Endothelial cell of umbilical vein (primary cell): ENCODE data around the gene ZIC1.

Source experiments
- EZH2 ChIP-seq: IDR thresholded peaks from 2 replicates; pipeline ENCODE4 v1.6.1; 2012; ENCODE audit warnings: borderline replicate concordance, low read depth, mild to moderate bottlenecking, moderate library complexity, low read length, inconsistent platforms; ENCODE audit not compliant: severe bottlenecking
- FOS ChIP-seq: IDR thresholded peaks from 2 replicates; pipeline ENCODE4 v1.6.1; 2011; ENCODE audit warnings: mild to moderate bottlenecking, low read length, moderate library complexity, borderline replicate concordance; ENCODE audit not compliant: insufficient read depth
- GATA2 ChIP-seq: IDR thresholded peaks from 2 replicates; pipeline ENCODE4 v1.7.0; 2011; ENCODE audit warnings: low read depth, mild to moderate bottlenecking, moderate library complexity, mixed read lengths, low read length; ENCODE audit not compliant: insufficient read length, insufficient read depth
- JUN ChIP-seq: IDR thresholded peaks from 2 replicates; pipeline ENCODE4 v1.6.1; 2011; ENCODE audit warnings: borderline replicate concordance, low read depth; ENCODE audit not compliant: insufficient read length, insufficient read depth
- MYC ChIP-seq: IDR thresholded peaks from one replicate; pipeline ENCODE4 v1.6.1; 2011; ENCODE audit warnings: mild to moderate bottlenecking, low read depth, low read length
- POLR2A ChIP-seq: IDR thresholded peaks from 2 replicates; pipeline ENCODE4 v1.6.1; 2012; ENCODE audit warnings: low read depth, mild to moderate bottlenecking, control low read depth, low read length
- POLR2AphosphoS5 ChIP-seq: IDR thresholded peaks from 2 replicates; pipeline ENCODE4 v1.6.1; 2012; ENCODE audit warnings: low read depth, mild to moderate bottlenecking, control low read depth, low read length, moderate library complexity; ENCODE audit not compliant: insufficient read depth
- TF ChIP-seq, protein P1 (sequence below), 2 donors: IDR thresholded peaks; 1 replicate in 1 of 2; 2 replicates in 1 of 2; pipeline ENCODE4 v1.5.1; 2011; ENCODE audit warnings: low read length in 2 of 2, mild to moderate bottlenecking in 2 of 2, moderate library complexity in 2 of 2, control low read depth in 1 of 2, inconsistent platforms in 1 of 2, low read depth in 1 of 2; ENCODE audit not compliant: insufficient read depth in 1 of 2; ENCODE audit errors: extremely low read depth in 1 of 2
- TF ChIP-seq, protein P2 (sequence below): IDR thresholded peaks from 2 replicates; pipeline ENCODE4 v1.6.1; 2011; ENCODE audit not compliant: insufficient read depth, insufficient read length

DNA sequence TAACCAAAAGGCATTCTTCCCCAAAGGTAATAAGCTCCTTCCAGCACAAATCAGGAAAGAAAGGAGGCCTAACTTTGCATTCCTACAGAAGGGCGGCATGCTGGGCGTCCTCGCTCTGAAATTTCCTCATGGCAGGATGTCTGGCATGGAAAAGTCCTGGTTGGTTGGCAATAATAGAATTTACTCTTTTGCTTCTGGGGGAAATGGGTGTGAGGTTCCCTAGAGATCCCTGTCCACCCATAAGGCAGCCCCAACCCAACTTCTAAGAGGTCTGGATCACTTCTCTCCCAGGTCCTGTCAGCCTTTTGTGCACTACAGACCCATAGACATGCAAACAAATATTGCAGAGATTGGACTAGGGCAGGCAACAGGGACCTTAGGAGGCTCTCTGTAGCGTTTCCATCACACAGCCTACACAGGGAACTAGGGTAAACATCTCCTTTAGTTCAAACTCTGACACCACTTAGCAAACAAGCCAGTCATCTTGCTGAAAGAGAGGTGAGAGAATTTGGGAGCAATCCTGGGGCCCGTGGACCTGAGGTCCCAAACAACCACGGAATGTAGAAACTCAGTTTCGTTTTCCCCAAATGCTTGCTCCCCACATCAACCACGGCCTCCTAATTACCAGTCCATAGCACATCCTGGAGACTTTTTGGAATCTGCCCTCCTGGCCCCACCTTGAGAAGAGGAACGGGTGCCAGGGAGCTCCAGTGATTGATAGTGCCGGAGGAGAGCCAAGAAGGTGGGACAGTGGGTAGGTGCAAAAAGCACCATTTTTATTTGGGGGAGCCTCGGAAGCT, 5.0 kb upstream of the ZIC1 start:
- TF ChIP-seq POLR2A, result no peak
- TF ChIP-seq, protein P1, sequence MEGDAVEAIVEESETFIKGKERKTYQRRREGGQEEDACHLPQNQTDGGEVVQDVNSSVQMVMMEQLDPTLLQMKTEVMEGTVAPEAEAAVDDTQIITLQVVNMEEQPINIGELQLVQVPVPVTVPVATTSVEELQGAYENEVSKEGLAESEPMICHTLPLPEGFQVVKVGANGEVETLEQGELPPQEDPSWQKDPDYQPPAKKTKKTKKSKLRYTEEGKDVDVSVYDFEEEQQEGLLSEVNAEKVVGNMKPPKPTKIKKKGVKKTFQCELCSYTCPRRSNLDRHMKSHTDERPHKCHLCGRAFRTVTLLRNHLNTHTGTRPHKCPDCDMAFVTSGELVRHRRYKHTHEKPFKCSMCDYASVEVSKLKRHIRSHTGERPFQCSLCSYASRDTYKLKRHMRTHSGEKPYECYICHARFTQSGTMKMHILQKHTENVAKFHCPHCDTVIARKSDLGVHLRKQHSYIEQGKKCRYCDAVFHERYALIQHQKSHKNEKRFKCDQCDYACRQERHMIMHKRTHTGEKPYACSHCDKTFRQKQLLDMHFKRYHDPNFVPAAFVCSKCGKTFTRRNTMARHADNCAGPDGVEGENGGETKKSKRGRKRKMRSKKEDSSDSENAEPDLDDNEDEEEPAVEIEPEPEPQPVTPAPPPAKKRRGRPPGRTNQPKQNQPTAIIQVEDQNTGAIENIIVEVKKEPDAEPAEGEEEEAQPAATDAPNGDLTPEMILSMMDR (IDR thresholded peaks at IDR 0.05; ENCODE audit: extremely low read depth in 1 of 2, insufficient read depth in 1 of 2, low read depth in 1 of 2, low read length in 2 of 2), result no peak
- TF ChIP-seq POLR2AphosphoS5, result no peak
- no peak for TF ChIP-seq EZH2
- TF ChIP-seq, protein P2, sequence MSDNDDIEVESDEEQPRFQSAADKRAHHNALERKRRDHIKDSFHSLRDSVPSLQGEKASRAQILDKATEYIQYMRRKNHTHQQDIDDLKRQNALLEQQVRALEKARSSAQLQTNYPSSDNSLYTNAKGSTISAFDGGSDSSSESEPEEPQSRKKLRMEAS, result no peak
- no peak for TF ChIP-seq FOS
- TF ChIP-seq MYC, result no peak
- TF ChIP-seq JUN, result no peak
- no peak for TF ChIP-seq GATA2
